ENCODE measurements around the gene AKAP13. TPM values are rescaled to one million over a fixed set of nuclear protein-coding genes. Genes with fewer than 3 reads are reported as not detected.

Gene AKAP13
- polyA plus RNA-seq, 2 of the 4 experiments (the other 2 are of a cell fraction): 20.4 to 28.8 TPM

- no peak for TF ChIP-seq TP53 (CRISPR knock-in tag; IDR thresholded peaks at IDR 0.05)
- no peak for TF ChIP-seq MAX (IDR thresholded peaks at IDR 0.05)
- no peak for TF ChIP-seq HMGXB4 (CRISPR knock-in tag; IDR thresholded peaks at IDR 0.05; ENCODE audit: borderline replicate concordance)
- no peak for TF ChIP-seq ATOH8 (CRISPR knock-in tag; IDR thresholded peaks at IDR 0.05; ENCODE audit: low read depth)
- TF ChIP-seq ZC3H11A (IDR thresholded peaks at IDR 0.05): no peak
- TF ChIP-seq ESRRA (IDR thresholded peaks at IDR 0.05; ENCODE audit: borderline replicate concordance, low read length): no peak
- no peak for TF ChIP-seq MAFK (IDR thresholded peaks at IDR 0.05; ENCODE audit: partially characterized antibody)
- no peak for TF ChIP-seq RNF2 (IDR thresholded peaks at IDR 0.05; ENCODE audit: borderline replicate concordance, low read depth)
- no peak for TF ChIP-seq POLR2A (IDR thresholded peaks at IDR 0.05; ENCODE audit: low read length)
- no peak for TF ChIP-seq MYC (IDR thresholded peaks at IDR 0.05; ENCODE audit: borderline replicate concordance, low read length)
- no peak for TF ChIP-seq ZSCAN20 (CRISPR knock-in tag; IDR thresholded peaks at IDR 0.05)
- TF ChIP-seq PHF8 (IDR thresholded peaks at IDR 0.05; ENCODE audit: borderline replicate concordance, low read depth): no peak
- TF ChIP-seq REST (IDR thresholded peaks at IDR 0.05): no peak
- TF ChIP-seq BHLHE40 (IDR thresholded peaks at IDR 0.05; ENCODE audit: low read depth, low read length): no peak
- ChIA-PET POLR2A (no interaction called here), CTCF (interaction anchor here (0.7 to 1.9 kb wide), 7 partner anchors 11 to 142 kb away, joined by 3 to 7 read pairs (median 3); no protein-coding TSS in a partner anchor)
- ATAC-seq (no peak), DNase-seq (ENCODE audit: low read depth in 1 of 2, low spot score in 1 of 2) (no peak), FAIRE-seq (no peak)
- WGBS (ENCODE audit: missing lambda C conversion rate): 93% methylated on average over 6 of the region's 6 CpGs
- no peaks in the 10 kb centered on the region for H3K9me3 ChIP-seq
- H3K4me2 ChIP-seq: no peak overlapping the region
- no peak overlapping the region for H3K27ac ChIP-seq
- H3K4me1 ChIP-seq: peaks cover 13% of the 10 kb centered on the region; the same call in 2 of the 3 replicates
- no peak overlapping the region for H3K4me3 ChIP-seq
These were observed 247.0 kb downstream of the AKAP13 start for GRCh38 chr15:85627213-85627935.

- ATAC-seq: no peak
- Histone ChIP-seq H3K9me3 (no peaks in the 10 kb centered on the region), H3K27ac (no peak overlapping the region), H3K4me3 (no peak overlapping the region), H3K4me1 (peaks cover 10% of the 10 kb centered on the region; the same call in 2 of the 3 replicates), H3K4me2 (no peak overlapping the region)
- TF ChIP-seq HOXB13 (CRISPR knock-in tag; IDR thresholded peaks at IDR 0.05; ENCODE audit: low read depth): no peak
- TF ChIP-seq SREBF2 (IDR thresholded peaks at IDR 0.05): no peak
- TF ChIP-seq RFX5 (IDR thresholded peaks at IDR 0.05): no peak
- no peak for TF ChIP-seq BHLHE40 (IDR thresholded peaks at IDR 0.05; ENCODE audit: low read depth, low read length)
- TF ChIP-seq EHMT2 (IDR thresholded peaks at IDR 0.05; ENCODE audit: low read depth): no peak
- no peak for TF ChIP-seq BCL3 (IDR thresholded peaks at IDR 0.05)
- TF ChIP-seq GATA3 (IDR thresholded peaks at IDR 0.05; ENCODE audit: borderline replicate concordance): no peak
- no peak for TF ChIP-seq CBX2 (IDR thresholded peaks at IDR 0.05; ENCODE audit: borderline replicate concordance, low read depth)
- TF ChIP-seq HES2 (IDR thresholded peaks at IDR 0.05): no peak
- TF ChIP-seq MAFK (IDR thresholded peaks at IDR 0.05; ENCODE audit: partially characterized antibody): no peak
- no peak for TF ChIP-seq SMC3 (IDR thresholded peaks at IDR 0.05)
- TF ChIP-seq JUN (IDR thresholded peaks at IDR 0.05): no peak
- TF ChIP-seq HOXA7 (CRISPR knock-in tag; IDR thresholded peaks at IDR 0.05): no peak
- no peak for TF ChIP-seq MAX (IDR thresholded peaks at IDR 0.05)
- TF ChIP-seq EHF (CRISPR knock-in tag; IDR thresholded peaks at IDR 0.05): no peak
- no peak for TF ChIP-seq RNF2 (IDR thresholded peaks at IDR 0.05; ENCODE audit: borderline replicate concordance, low read depth)
- TF ChIP-seq EP300 (IDR thresholded peaks at IDR 0.05): no peak
- TF ChIP-seq HOXB5 (CRISPR knock-in tag; IDR thresholded peaks at IDR 0.05): no peak
- TF ChIP-seq ZFP36 (IDR thresholded peaks at IDR 0.05; ENCODE audit: borderline replicate concordance, partially characterized antibody): no peak
- ChIA-PET POLR2A (interaction anchor here (0.7 kb wide), 1 partner anchor 47 kb away, joined by 9 read pairs; no protein-coding TSS in a partner anchor), CTCF (interaction anchor here (0.6 kb wide), 1 partner anchor 11 kb away, joined by 3 read pairs; no protein-coding TSS in a partner anchor)
- WGBS (ENCODE audit: missing lambda C conversion rate): 94% methylated on average over 4 of the region's 4 CpGs
- FAIRE-seq: no peak
- DNase-seq (ENCODE audit: low read depth in 1 of 2, low spot score in 1 of 2): no peak
These were observed 249.9 kb downstream of the AKAP13 start for GRCh38 chr15:85630311-85630710.
